ENCODE data around the gene TEX51.

DNA sequence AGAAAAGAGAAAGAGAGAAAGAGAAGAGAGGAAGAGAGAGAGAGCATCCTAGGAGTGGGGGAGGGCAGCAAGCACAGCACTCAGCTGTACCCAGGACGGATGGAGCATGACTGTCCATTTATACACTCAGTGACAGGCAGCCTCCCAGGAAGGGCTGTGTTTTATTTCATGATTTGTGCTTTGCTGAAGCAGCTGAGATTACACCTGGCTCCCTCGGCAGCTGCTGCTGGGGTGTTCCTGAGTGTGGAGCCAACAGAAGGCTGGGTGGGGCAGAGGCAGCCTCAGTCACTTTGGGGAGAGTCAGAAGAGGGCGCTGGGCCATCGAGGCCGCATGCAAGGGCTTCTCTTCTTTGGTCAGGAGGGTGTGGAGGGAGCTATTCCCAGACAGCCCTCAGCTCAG, 47.8 kb upstream of the TEX51 start:
- TF ChIP-seq, protein P1, sequence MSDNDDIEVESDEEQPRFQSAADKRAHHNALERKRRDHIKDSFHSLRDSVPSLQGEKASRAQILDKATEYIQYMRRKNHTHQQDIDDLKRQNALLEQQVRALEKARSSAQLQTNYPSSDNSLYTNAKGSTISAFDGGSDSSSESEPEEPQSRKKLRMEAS (IDR thresholded peaks at IDR 0.05), result no peak
- TF ChIP-seq TCF12 (IDR thresholded peaks at IDR 0.05; ENCODE audit: low read depth) (no peak), RAD21 (IDR thresholded peaks at IDR 0.05; ENCODE audit: low read depth) (no peak)
- TF ChIP-seq, protein P2, sequence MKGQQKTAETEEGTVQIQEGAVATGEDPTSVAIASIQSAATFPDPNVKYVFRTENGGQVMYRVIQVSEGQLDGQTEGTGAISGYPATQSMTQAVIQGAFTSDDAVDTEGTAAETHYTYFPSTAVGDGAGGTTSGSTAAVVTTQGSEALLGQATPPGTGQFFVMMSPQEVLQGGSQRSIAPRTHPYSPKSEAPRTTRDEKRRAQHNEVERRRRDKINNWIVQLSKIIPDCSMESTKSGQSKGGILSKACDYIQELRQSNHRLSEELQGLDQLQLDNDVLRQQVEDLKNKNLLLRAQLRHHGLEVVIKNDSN (IDR thresholded peaks at IDR 0.05), result no peak
